Measurements from ENCODE around the gene KIF13A. TPM values are rescaled to one million over a fixed set of nuclear protein-coding genes. Genes with fewer than 3 reads are reported as not detected.

KIF13A gene
- total RNA-seq, 1 experiment from 2014 or later, result 19.7 TPM

GRCh38 chr6:17790489-17790888, 196.9 kb downstream of the KIF13A start:
- Histone ChIP-seq H3K27ac (ENCODE audit: low read depth, low read length, poor library complexity, severe bottlenecking) (no peak overlapping the region), H3K4me3 (ENCODE audit: low read depth, low read length, poor library complexity, severe bottlenecking) (no peak overlapping the region), H3K9me3 (ENCODE audit: low read depth, low read length, poor library complexity, severe bottlenecking) (no peaks in the 10 kb centered on the region), H3K27me3 (replicated peaks; ENCODE audit: insufficient read depth, low read depth, low read length, poor library complexity) (no peaks in the 10 kb centered on the region), H3K4me1 (ENCODE audit: insufficient read depth, low read length, poor library complexity, severe bottlenecking) (no peaks in the 10 kb centered on the region), H3K36me3 (ENCODE audit: insufficient read depth, low read length, poor library complexity, severe bottlenecking) (no peaks in the 10 kb centered on the region)
- intact Hi-C loops (cut with micrococcal nuclease; ENCODE audit: unreplicated experiment), result no loop called here
- TF ChIP-seq CTCF (conservative IDR thresholded peaks at IDR 0.05; ENCODE audit: low read depth, low read length) (no peak), EZH2 (IDR thresholded peaks at IDR 0.05; ENCODE audit: borderline replicate concordance, low read depth, low read length, poor library complexity, severe bottlenecking) (no peak)
- POLR2A ChIA-PET (ENCODE audit: low non-redundant PET), result no interaction called here
- CTCF ChIA-PET, result no interaction called here
- DNase-seq (ENCODE audit: low spot score), result no peak
- BruUV-seq (replicated peaks), result no TSS peak

GRCh38 chr6:17785094-17785787, 202.2 kb downstream of the KIF13A start:
- H3K27ac ChIP-seq (ENCODE audit: low read depth, low read length, poor library complexity, severe bottlenecking), result no peak overlapping the region
- H3K36me3 ChIP-seq (ENCODE audit: insufficient read depth, low read length, poor library complexity, severe bottlenecking), result no peaks in the 10 kb centered on the region
- CTCF ChIA-PET, result no interaction called here
- no peak for DNase-seq (ENCODE audit: low spot score)
- H3K4me3 ChIP-seq (ENCODE audit: low read depth, low read length, poor library complexity, severe bottlenecking), result no peak overlapping the region
- TF ChIP-seq CTCF (conservative IDR thresholded peaks at IDR 0.05; ENCODE audit: low read depth, low read length) (no peak), EZH2 (IDR thresholded peaks at IDR 0.05; ENCODE audit: borderline replicate concordance, low read depth, low read length, poor library complexity, severe bottlenecking) (no peak)
- H3K4me1 ChIP-seq (ENCODE audit: insufficient read depth, low read length, poor library complexity, severe bottlenecking), result no peaks in the 10 kb centered on the region
- intact Hi-C loops (cut with micrococcal nuclease; ENCODE audit: unreplicated experiment), result no loop called here
- POLR2A ChIA-PET (ENCODE audit: low non-redundant PET), result no interaction called here
- BruUV-seq (replicated peaks), result no TSS peak
- H3K9me3 ChIP-seq (ENCODE audit: low read depth, low read length, poor library complexity, severe bottlenecking), result no peaks in the 10 kb centered on the region
- H3K27me3 ChIP-seq (replicated peaks; ENCODE audit: insufficient read depth, low read depth, low read length, poor library complexity), result no peaks in the 10 kb centered on the region

GRCh38 chr6:17780061-17780460, 207.4 kb downstream of the KIF13A start:
- Histone ChIP-seq H3K27ac (ENCODE audit: low read depth, low read length, poor library complexity, severe bottlenecking) (no peak overlapping the region), H3K4me3 (ENCODE audit: low read depth, low read length, poor library complexity, severe bottlenecking) (no peak overlapping the region), H3K4me1 (ENCODE audit: insufficient read depth, low read length, poor library complexity, severe bottlenecking) (no peaks in the 10 kb centered on the region), H3K27me3 (replicated peaks; ENCODE audit: insufficient read depth, low read depth, low read length, poor library complexity) (no peaks in the 10 kb centered on the region), H3K9me3 (ENCODE audit: low read depth, low read length, poor library complexity, severe bottlenecking) (no peaks in the 10 kb centered on the region), H3K36me3 (ENCODE audit: insufficient read depth, low read length, poor library complexity, severe bottlenecking) (no peaks in the 10 kb centered on the region)
- BruUV-seq (replicated peaks), result no TSS peak
- DNase-seq (ENCODE audit: low spot score), result no peak
- TF ChIP-seq CTCF (conservative IDR thresholded peaks at IDR 0.05; ENCODE audit: low read depth, low read length), result no peak
- no peak for TF ChIP-seq EZH2 (IDR thresholded peaks at IDR 0.05; ENCODE audit: borderline replicate concordance, low read depth, low read length, poor library complexity, severe bottlenecking)
- POLR2A ChIA-PET (ENCODE audit: low non-redundant PET), result no interaction called here
- CTCF ChIA-PET, result no interaction called here
- intact Hi-C loops (cut with micrococcal nuclease; ENCODE audit: unreplicated experiment), result no loop called here

All from A673 (cell line).